AG10803 (cell line): ENCODE measurements around the gene SPN.
"Not testable (repeated sequence)": the region's sequence is repeated elsewhere in the genome, so short reads cannot be mapped to it uniquely, and the experiment has no call there.

Experiments
- DNase-seq: peaks from one replicate; pipeline ENCODE4 v3.0.0; 2010; ENCODE audit warnings: low read depth
- H3K4me3 ChIP-seq: 2 replicates; pipeline ENCODE4 v1.5.1; 2011; ENCODE audit warnings: mild to moderate bottlenecking, low read length, control low read depth
- TF ChIP-seq, protein P1 (sequence below): conservative IDR thresholded peaks from 2 replicates; pipeline ENCODE4 v1.5.1; 2011; ENCODE audit warnings: mild to moderate bottlenecking, low read length, control low read depth, inconsistent platforms

The SPN gene, protein sequence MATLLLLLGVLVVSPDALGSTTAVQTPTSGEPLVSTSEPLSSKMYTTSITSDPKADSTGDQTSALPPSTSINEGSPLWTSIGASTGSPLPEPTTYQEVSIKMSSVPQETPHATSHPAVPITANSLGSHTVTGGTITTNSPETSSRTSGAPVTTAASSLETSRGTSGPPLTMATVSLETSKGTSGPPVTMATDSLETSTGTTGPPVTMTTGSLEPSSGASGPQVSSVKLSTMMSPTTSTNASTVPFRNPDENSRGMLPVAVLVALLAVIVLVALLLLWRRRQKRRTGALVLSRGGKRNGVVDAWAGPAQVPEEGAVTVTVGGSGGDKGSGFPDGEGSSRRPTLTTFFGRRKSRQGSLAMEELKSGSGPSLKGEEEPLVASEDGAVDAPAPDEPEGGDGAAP

DNA sequence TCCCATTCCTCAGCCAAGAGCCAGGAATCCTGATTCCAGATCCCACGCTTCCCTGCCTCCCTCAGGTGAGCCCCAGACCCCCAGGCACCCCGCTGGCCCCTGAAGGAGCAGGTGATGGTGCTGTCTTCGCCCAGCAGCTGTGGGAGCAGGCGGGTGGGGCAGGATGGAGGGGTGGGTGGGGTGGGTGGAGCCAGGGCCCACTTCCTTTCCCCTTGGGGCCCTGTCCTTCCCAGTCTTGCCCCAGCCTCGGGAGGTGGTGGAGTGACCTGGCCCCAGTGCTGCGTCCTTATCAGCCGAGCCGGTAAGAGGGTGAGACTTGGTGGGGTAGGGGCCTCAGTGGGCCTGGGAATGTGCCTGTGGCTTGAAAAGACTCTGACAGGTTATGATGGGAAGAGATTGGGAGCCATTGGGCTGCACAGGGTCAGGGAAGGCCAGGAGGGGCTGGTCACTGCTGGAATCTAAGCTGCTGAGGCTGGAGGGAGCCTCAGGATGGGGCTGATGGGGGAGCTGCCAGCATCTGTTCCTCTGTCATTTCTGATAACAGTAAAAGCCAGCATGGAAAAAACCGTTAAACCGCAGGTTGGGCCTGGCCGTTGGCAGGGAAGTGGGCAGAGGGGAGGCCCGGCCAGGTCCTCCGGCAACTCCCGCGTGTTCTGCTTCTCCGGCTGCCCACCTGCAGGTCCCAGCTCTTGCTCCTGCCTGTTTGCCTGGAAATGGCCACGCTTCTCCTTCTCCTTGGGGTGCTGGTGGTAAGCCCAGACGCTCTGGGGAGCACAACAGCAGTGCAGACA is at the start of gene SPN:
Gene SPN (plus strand): TSS at position 232 of the 791 bp plus-strand sequence. CDS start 482 bp downstream, at position 714.
- no peak for DNase-seq
- TF ChIP-seq, protein P1, sequence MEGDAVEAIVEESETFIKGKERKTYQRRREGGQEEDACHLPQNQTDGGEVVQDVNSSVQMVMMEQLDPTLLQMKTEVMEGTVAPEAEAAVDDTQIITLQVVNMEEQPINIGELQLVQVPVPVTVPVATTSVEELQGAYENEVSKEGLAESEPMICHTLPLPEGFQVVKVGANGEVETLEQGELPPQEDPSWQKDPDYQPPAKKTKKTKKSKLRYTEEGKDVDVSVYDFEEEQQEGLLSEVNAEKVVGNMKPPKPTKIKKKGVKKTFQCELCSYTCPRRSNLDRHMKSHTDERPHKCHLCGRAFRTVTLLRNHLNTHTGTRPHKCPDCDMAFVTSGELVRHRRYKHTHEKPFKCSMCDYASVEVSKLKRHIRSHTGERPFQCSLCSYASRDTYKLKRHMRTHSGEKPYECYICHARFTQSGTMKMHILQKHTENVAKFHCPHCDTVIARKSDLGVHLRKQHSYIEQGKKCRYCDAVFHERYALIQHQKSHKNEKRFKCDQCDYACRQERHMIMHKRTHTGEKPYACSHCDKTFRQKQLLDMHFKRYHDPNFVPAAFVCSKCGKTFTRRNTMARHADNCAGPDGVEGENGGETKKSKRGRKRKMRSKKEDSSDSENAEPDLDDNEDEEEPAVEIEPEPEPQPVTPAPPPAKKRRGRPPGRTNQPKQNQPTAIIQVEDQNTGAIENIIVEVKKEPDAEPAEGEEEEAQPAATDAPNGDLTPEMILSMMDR, result no peak
- no peak within 1 kb of the TSS for H3K4me3 ChIP-seq

DNA sequence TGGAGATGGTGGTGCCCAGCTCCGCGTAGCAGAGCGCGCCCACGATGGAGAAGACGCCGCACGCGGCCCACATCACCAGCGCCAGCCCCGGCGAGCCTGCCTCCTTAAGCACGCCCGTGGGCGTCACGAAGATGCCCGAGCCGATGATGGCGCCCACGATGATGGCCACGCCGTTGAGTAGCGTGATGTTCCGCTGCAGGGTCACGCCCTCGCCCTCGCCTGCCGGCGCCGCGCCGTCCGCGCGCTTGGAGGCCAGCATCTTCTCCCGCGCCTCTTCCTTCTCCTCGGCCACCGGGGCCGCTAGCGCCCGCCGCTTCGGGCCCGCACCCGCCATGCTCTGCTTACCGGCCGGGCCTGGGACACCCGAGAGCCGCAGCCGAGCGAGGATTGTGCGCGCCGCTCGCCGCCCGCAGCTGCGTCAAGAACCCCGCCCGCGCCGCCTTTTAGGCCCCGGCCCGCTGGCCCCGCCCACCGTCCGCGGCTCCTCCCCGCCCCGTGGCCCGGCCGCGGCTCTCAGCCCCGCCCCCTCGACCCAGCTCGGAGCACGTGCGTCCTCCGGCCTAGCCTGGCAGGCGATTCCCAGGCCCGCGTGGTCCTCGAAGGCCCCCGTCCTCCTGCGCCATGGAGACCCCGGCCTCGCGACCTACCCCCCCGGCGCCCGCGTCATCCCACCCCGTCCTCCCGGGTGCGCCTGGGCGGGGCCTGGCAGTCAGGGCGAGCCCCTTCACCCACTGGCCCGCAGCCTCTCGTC is 49.6 kb upstream of the SPN start:
- peak overlapping the region; percentile 76 for H3K4me3 ChIP-seq
- DNase-seq, result peak; percentile 70

DNA sequence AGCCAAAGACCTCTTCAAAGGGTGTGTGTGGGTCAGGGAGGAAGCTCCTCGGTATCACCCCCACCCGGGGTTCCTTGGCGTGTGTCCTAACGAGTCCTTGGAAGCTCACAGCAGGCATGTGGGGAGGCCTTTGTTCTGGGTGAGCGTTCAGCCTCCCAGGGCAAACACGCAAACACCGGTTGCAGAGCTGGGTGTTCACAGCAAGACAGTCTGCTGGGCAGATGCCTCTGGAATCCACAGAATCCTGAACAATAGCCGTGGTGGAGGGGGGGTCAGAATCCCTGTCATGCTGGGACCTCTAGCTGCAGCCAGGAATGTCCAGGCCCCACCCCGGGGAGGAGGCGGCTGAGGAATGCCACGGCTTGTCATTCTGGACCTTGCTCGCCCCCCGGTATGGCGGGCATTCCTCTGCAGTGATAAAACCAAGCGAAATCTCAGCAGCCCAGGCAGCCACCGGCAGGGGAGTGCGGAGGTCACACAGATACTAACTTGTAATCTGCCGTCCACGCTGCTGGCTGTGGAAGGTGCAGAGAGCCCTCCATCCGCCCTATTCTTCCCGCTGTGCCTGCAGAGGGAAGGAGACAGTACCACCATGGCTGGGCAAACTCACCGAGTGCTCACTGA is 48.2 kb upstream of the SPN start:
- peak; percentile 85 for DNase-seq
- H3K4me3 ChIP-seq, result not testable (repeated sequence)

DNA sequence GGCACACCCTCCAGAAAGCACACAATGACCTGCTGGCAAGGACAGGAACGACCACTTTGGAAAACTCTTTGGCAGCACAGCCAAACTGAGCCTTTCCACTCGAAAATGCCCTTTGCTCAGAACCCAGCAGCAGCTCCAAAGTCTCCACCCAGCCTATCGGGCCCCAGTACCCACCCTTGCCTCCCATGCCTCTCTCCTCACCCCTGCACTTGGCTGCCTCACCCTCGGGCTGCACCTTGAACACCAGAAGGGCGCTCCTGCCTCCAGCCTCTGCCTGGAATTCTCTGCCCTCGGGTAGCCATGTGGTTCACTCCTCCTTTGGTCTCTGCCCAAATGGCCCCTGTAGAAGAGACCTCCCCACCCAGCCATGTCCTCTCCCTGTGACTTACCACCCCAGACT is 46.9 kb upstream of the SPN start:
- not testable (repeated sequence) for H3K4me3 ChIP-seq

DNA sequence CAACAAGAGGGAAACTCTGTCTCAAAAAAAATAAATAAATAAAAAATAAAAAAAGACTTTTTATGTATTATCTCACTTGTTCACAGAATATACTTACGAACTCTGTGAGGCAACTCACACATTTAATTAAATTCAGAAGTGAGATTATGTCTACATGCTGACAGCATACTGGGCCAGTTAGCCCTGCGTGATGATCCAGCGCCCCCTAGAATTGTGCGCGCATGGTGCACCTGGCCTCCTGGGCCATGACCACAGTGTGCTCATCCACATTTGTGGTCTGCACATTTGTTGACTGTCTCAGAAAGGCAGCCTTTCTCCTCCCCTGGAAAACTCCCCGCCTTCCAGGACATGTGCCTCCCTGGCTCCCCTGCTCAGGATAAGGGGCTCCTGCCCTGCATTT is 42.5 kb upstream of the SPN start:
- peak; percentile 41 for DNase-seq
- not testable (repeated sequence) for H3K4me3 ChIP-seq
- TF ChIP-seq, protein P1, result peak; percentile 35

More for the DNA sequence above, 46.9 kb upstream of the SPN start:
- DNase-seq, result not testable (repeated sequence)

DNA sequence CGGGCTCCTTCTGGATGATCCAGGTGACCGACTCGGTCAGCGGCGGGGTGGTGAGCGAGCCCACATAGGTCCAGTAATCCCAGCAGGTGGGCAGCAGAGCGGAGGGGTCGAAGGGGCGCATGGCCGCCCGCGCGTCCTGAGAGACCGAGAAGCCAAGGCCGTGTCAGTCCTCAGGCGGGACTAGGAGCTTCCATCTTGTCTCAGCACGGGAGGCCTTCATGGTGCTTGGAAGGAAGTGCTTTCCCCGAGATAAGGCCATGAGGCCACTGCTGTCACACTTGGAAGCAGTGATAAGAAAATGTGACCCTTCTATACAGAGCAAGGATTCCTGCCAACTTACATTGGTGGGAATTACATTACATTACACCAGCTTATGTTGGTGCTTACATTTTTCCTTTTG is 40.3 kb upstream of the SPN start:
- DNase-seq, H3K4me3 ChIP-seq: not testable (repeated sequence)

DNA sequence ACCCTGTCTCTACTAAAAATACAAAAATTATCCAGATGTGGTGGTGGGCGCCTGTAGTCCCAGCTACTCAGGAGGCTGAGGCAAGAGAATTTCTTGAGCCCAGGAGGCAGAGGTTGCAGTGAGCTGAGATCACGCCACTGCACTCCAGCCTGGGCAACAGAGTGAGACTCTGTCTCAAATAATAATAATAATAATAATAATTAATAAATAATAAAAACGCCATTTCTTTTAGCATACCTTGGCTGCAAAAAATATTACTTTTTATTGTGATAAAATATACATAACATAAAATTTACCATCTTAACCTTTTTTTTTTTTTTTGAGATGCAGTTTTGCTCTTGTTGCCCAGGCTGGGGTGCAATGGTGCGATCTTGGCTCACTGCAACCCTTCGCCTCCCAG is 39.8 kb upstream of the SPN start:
- DNase-seq, H3K4me3 ChIP-seq: not testable (repeated sequence)

DNA sequence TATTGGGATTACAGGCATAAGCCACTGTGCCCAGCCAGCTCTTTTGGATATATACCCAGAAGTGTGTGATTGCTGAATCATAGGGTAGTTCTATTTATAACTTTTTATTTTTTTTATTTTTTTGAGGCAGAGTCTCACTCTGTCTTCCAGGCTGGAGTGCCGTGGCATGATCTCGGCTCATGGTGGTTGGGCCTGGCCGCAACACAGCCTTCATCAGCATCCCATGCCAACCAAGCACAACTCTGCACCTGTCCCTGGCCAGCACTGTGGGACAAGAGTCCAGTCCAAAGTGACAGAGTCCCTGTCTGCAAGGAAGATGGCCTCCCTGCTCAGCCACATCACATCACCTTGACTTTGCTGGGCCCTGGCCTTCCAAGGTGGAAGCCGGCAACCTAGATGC is 37.9 kb upstream of the SPN start:
- DNase-seq, H3K4me3 ChIP-seq: not testable (repeated sequence)

DNA sequence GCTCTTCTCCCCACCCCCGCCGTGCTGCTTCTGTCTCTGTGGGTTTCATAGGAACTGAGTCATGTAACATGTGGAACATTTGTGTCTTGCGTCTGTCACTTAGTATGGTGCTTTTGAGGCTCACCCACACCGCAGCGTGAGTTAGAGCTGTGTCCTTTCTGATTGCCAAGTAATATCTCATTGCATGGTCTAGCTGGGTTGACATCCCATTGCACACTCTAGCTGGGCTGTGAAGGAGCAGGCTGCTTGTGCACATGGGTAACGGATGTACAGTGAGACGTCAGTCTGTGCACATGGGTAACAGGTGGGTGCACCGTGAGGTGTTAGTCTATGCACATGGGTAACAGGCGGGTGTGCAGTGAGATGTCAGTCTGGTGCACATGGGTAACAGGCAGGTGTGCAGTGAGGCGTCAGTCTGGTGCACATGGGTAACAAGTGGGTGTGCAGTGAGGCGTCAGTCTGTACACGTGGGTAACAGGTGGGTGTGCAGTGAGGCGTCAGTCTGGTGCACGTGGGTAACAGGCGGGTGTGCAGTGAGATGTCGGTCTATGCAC is 36.2 kb upstream of the SPN start:
- not testable (repeated sequence) for H3K4me3 ChIP-seq, DNase-seq

DNA sequence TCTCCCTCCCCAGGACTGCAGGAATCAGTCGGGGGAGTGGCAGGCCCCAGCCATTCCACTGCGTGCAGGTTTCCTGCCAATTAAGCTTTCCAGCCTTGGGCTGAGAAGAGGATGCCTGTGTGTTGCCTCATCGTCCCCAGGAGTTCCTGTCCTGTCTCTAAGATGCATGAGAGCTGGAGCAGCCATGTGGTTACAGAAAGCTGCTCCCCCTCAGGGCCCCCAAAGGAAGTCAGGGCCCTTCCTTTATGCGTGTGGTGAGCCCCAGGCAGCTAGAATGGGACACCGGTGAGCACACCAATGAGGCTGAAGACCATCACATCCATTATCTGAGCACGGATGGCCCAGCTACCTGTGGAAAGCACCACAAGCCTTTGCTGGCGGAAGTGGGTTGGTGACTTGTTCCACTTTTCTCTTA is 35.4 kb upstream of the SPN start:
- DNase-seq, result peak; percentile 48
- not testable (repeated sequence) for H3K4me3 ChIP-seq

DNA sequence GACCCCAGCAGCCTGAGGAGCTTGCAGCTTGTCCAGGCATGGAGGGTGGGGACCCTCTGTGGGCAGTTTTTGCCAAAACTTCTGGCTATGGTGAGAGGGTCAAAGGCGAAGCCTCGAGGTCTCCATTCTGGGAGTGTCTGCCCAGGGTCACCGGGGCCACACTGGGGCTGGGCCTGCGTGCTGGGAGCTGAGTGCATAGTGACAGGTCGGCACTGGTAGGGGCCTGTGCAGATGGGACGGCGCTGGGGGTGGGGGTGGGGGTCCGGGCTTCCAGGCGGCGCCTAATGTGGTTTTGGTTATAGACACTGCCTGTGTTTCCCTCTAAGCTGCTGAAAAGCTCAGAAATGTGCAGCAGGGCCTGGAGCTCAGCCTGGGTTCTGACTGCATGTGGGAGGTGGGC is 34.3 kb upstream of the SPN start:
- not testable (repeated sequence) for H3K4me3 ChIP-seq, DNase-seq

DNA sequence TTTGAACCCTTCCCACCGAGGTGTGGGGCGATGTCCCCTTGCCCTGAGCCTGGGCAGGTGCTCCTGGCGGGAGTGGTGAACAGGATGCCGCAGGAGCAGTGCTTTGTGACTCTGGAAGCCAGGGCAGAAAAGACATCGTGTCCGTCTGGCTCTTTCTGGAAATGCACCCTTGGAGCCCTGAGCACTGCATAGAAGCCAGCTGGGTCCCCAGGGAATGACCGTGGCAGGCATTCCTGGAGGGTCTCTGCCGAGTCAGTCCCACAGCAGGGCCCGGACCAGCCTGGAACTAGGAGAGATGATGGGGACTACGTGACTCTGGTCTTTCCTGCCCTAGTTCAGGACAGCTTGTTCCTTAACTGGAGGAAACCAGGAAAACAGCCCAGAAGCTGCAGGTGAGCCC is 33.7 kb upstream of the SPN start:
- H3K4me3 ChIP-seq, DNase-seq: not testable (repeated sequence)

DNA sequence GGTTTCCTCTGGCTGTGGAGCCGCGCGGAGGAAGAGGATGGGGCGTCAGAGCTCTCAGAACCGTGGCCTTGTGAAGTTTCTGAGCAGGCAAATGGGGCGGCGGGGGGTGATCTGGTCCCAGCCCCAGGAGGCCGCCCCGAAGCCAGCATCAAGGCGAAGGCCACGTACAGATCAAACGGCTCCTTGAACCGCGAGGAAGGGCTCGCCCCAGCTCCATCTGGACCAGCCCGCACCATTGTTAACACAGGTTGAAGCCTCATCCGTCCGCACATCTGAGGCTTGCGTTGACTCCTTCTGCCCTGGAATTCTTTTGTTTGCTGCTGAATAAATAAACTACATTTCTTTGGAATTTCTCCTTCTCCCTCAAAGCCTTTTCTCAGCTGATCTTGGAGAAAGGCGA is 31.4 kb upstream of the SPN start:
- not testable (repeated sequence) for H3K4me3 ChIP-seq, DNase-seq

DNA sequence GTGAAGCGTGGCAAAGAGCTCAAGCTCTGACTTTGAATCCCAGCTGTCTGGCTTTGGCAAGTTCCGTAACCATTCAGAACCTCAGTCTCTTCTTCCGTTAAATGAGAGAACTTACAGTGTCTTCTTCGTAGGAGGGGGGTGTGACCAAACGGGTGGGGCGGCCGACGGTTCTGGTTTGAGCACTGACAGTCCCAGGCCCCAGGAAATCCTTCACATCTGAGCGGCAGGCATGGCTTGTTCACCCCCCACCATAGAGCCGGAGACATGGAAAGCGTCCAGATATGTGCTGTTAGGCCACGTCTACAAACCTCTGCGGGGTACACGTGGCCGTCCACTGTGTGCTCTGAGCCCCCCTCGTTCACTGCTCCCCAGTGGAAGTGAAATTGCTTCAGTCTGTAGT is 27.1 kb upstream of the SPN start:
- DNase-seq, H3K4me3 ChIP-seq: not testable (repeated sequence)

DNA sequence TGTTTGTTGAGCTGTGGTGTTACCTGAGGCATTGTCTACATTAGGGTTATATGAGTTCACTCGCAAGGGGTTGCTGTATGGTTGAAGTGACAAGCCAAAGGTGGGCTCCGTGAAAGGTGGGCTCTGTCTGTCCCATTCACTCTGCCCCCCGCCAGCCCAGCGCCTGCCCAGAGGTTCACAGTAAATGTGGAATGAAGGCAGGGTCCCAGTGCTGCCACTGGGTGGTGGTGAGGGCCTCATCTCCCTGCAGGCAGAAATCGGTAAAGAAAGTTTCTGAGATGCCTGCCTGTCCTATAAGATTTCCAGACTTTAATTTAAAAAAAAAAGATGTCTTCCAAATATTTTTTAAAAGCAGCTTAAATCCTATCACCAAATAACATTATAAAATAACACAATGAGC is 26.7 kb upstream of the SPN start:
- not testable (repeated sequence) for H3K4me3 ChIP-seq, DNase-seq

DNA sequence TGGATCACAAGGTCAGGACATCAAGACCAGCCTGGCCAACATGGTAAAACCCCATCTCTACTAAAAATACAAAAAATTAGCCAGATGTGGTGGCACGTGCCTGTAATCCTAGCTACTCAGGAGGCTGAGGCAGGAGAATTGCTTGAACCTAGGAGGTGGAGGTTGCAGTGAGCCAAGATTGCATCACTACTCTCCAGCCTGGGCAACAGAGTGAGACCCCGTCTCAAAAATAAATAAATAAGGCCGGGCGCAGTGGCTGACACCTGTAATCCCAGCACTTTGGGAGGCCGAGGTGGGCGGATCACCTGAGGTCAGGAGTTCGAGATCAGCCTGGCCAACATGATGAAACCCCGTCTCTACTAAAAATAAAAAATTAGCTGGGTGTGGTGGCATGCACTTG is 24.3 kb upstream of the SPN start:
- not testable (repeated sequence) for DNase-seq, H3K4me3 ChIP-seq
